Measurements from ENCODE around the gene IL1RAPL2.

- TF ChIP-seq EZH2 (IDR thresholded peaks at IDR 0.05; ENCODE audit: low read depth): no peak
- TF ChIP-seq, protein P1, sequence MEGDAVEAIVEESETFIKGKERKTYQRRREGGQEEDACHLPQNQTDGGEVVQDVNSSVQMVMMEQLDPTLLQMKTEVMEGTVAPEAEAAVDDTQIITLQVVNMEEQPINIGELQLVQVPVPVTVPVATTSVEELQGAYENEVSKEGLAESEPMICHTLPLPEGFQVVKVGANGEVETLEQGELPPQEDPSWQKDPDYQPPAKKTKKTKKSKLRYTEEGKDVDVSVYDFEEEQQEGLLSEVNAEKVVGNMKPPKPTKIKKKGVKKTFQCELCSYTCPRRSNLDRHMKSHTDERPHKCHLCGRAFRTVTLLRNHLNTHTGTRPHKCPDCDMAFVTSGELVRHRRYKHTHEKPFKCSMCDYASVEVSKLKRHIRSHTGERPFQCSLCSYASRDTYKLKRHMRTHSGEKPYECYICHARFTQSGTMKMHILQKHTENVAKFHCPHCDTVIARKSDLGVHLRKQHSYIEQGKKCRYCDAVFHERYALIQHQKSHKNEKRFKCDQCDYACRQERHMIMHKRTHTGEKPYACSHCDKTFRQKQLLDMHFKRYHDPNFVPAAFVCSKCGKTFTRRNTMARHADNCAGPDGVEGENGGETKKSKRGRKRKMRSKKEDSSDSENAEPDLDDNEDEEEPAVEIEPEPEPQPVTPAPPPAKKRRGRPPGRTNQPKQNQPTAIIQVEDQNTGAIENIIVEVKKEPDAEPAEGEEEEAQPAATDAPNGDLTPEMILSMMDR (conservative IDR thresholded peaks at IDR 0.05): no peak
Observed at GRCh38 chrX:105488716-105489115, 922.7 kb downstream of the IL1RAPL2 start.

Data from PC-9 (cell line).